KOPT-K1 (cell line): ENCODE data around the gene PDGFA.
"Not testable (repeated sequence)": the region's sequence is repeated elsewhere in the genome, so short reads cannot be mapped to it uniquely, and the experiment has no call there.

Experiments
- H3K27ac ChIP-seq: fragments of 200-600 bp; sonication (generic); 2 replicates; pipeline ENCODE4 v1.5.1; 2016; ENCODE audit warnings: antibody characterized with exemption, mild to moderate bottlenecking, low read depth, low read length; ENCODE audit not compliant: poor library complexity, severe bottlenecking
- H3K36me3 ChIP-seq: fragments of 200-600 bp; sonication (generic); 2 replicates; pipeline ENCODE4 v1.5.1; 2017; ENCODE audit warnings: antibody characterized with exemption, mild to moderate bottlenecking, low read length, moderate library complexity; ENCODE audit not compliant: insufficient read depth
- H3K9me3 ChIP-seq: fragments of 200-600 bp; sonication (generic); 2 replicates; pipeline ENCODE4 v1.5.1; 2017; ENCODE audit warnings: antibody characterized with exemption, low read length, mild to moderate bottlenecking; ENCODE audit not compliant: insufficient read depth, poor library complexity, severe bottlenecking

The PDGFA gene

DNA sequence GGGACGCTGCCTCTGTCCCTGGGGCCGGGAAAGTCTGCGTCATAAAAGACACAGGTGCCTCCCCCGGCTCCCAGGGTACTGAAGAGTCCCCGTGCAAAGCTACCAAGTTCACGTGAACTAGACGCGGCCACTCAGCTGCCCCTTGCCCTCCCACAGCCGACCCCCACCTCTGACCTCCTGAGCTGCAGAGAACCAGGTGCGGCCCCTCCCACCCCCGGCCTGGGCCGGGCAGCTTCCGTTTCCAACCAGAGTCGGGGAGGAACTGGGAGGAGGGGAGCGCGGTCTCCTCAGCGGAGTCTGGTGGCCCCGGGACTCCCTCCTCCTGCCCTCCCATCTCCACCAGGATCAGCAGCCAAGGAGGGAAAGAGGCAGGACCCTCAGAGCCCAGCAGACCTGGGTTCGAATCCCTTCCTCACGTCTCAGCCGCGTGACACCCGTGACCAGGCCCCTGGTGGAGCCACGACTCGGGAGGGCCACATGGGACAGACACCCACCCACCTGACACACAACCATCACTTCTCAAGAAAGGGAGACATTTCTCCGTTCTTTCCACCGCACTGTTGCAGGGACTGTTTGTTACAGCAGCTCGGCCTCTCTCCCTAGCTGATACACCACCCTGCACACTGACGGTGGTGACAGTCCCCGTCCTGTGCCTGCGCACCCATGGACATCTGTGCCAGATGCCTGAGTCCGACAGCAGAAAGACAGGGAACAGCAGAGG, 37.4 kb upstream of the PDGFA start:
- Histone ChIP-seq H3K36me3 (peaks cover 4% of the 10 kb centered on the region; the same call in 1 of the 2 replicates), H3K27ac (no peak overlapping the region), H3K9me3 (no peaks in the 10 kb centered on the region)

DNA sequence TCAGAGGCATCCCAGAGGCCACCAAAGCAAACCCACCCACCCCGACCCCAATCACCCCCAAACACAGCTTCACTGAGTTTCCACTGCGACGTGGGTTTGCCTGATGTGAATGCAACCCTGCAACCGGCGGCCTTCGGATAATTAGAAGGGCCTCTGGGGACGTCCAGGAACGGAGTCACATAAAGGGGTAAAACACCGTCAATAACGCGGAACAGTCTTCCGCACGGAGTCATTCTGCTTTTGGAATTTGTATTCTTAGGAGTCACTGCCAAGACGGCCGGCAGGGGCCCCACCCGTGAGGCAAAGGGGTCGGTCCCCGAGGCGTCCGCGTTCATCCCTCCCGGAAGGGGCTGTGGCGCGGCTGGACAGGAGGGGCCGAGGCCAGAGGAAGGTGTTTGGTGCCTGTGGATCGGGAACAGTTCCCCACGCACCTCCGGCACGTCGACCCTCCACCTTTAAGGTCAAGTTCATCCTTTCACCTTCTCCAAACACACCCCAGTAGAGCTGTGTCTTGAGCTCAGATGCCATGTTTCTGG, 36.7 kb upstream of the PDGFA start:
- Histone ChIP-seq H3K27ac (no peak overlapping the region), H3K9me3 (no peaks in the 10 kb centered on the region), H3K36me3 (peaks cover 3% of the 10 kb centered on the region; the same call in 1 of the 2 replicates)

DNA sequence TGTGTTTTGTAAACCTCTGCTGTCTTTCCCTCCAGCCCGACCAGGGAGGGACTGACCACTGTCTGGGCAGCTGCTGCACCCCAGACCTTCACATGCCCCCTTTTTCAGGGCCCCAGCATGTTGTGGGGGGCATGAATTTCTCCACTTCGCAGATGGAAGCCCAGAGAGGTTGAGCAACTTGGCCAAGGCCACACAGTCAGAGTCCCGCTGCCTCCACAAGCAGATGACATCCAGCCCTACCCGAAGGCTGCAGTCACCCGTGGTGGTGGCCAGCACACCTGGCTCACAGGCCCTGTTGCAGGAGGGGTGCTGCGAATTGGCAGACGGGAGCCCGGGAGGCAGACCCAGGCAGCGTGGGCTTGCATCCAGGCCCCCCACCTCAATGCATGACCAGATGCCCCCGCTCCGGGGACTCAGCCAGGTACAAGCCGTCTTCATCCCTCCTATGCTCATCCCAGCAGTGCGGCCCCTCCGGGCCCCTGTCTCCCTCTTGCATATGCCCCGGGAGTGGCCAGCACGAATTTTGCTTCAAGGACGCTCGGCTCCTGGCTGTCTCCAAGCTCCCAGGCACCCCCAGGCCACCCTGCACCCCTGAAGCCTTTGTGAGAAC, 36.0 kb upstream of the PDGFA start:
- Histone ChIP-seq H3K27ac (no peak overlapping the region), H3K9me3 (no peaks in the 10 kb centered on the region)

DNA sequence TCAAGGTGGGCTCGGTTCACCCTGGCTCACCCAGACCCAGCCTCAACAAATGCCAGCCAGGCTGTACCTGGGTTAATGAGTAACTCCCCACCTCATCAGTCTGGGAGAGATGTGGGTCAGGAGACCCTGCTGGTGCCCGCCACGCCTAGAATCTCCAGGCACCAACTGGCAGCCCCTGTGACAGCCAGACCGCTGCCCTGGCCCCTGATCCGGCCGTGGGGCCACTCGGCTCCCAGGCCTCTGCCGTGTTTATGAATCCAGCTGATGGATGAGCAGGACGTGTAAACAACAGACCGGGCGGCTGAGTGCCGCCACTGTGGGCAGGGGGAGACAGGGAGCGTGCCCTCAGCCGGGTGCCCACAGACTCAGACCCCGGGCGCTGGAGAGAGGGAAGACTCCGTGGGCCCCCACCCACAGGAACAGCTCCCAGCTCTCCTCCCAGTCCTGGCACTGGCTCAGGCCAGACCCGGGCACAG, 34.0 kb upstream of the PDGFA start:
- H3K36me3 ChIP-seq: peaks cover 19% of the 10 kb centered on the region
- H3K27ac ChIP-seq: no peak overlapping the region

More for the DNA sequence above, 36.0 kb upstream of the PDGFA start:
- no peaks in the 10 kb centered on the region; the same call in 1 of the 2 replicates for H3K36me3 ChIP-seq

DNA sequence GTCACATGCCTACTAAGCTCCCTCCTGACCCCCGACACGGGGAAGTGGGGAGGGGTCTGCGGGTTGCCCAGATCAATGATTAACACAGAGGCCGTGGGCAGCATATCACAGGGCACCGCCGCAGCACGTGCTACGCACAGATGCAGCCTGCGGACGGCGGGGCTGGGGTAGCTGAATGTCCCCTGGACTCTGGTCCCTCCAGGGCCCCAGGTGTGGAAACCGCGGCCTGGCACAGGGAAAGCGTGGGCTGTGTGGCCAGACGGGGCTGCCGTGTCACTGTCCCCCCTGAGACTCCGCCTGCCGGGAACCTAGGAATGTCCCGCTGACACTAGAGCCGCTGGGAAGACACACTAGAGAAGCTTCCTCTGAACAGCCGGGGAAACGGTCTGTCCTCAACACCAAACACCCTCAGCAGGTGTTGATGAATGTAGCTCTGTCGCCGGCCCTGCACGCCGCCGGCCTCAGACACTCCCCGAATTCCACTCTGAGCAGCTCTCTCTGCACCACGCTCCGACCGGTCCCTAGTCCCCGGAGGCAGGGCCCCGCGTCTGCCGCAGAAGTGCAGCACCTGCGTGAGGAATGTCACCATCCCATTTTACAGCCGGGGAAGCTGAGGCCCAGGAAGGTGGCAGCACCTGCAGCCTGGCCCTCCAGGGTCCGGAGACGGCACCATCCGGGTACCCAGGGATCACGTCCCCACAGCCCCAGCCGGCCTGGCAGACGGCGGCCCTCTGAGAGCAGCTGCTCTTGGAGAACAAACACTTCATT, 33.4 kb upstream of the PDGFA start:
- Histone ChIP-seq H3K9me3 (no peaks in the 10 kb centered on the region), H3K36me3 (peaks cover 22% of the 10 kb centered on the region), H3K27ac (no peak overlapping the region)

More for the DNA sequence above, 34.0 kb upstream of the PDGFA start:
- H3K9me3 ChIP-seq: no peaks in the 10 kb centered on the region

DNA sequence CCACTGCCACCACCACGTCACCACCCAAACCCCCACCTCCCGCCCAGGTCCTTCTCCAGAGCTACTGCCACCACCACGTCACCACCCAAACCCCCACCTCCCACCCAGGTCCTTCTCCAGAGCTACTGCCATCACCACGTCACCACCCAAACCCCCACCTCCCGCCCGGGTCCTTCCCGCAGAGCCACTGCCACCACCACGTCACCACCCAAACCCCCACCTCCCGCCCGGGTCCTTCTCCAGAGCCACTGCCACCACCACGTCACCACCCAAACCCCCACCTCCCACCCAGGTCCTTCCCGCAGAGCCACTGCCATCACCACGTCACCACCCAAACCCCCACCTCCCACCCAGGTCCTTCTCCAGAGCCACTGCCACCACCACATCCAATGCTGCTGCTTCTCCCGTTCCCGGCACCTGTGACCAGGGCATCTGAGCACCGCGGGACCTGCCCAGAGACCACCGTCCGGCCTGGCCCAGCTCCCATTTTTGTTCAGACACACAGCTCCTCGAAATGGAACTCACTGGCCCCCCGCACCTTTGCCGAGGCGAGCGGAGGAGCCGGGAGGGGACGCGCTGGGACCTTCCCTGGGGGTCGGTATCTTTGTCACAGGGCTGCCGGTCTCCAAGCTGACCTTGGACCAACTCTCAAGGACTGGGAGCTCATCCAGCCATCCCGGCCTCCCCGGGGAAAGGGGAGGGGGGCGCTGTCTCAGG, 32.7 kb upstream of the PDGFA start:
- not testable (repeated sequence) for H3K9me3 ChIP-seq, H3K27ac ChIP-seq
- H3K36me3 ChIP-seq: peaks cover 22% of the 10 kb centered on the region

DNA sequence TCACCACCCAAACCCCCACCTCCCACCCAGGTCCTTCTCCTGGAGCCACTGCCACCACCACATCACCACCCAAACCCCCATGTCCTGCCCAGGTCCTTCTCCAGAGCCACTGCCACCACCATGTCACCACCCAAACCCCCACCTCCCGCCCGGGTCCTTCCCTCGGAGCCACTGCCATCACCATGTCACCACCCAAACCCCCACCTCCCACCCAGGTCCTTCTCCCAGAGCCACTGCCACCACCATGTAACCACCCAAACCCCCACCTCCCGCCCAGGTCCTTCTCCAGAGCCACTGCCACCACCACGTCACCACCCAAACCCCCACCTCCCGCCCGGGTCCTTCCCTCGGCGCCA, 31.9 kb upstream of the PDGFA start:
- H3K27ac ChIP-seq: not testable (repeated sequence)
- peaks cover 22% of the 10 kb centered on the region for H3K36me3 ChIP-seq

DNA sequence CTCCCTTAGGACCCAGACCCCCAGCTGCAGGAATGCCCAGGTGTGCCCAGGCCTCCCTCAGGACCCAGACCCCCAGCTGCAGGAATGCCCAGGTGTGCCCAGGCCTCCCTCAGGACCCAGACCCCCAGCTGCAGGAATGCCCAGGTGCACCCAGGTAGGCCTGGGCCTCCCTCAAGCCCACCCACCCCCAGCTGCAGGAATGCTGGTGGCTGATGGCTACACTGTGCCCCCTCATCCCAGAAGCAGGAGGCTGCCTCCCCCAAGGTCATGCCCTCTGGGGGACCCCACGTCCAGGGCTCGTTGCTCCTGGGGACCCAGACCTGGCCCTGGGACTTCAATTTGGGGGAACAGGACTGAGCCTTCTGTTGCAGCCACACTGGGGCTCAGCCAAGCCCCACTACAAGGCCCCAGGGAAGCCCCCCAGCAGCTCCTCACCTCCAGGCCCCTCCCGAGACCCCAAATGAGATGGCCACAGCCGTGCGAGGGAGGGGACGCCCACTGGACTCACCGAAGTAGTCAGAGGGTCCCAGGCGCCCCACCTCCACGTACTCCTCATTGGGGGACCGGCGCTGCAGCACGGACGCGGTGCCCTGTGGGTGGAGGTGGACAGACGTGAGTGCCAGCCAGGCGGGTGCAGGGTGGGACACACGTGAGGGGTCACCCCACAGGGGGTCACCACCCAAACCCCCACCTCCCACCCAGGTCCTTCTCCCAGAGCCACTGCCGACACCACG, 31.4 kb upstream of the PDGFA start:
- Histone ChIP-seq H3K27ac (no peak overlapping the region), H3K9me3 (no peaks in the 10 kb centered on the region), H3K36me3 (peaks cover 22% of the 10 kb centered on the region)

More for the DNA sequence above, 31.9 kb upstream of the PDGFA start:
- not testable (repeated sequence) for H3K9me3 ChIP-seq

DNA sequence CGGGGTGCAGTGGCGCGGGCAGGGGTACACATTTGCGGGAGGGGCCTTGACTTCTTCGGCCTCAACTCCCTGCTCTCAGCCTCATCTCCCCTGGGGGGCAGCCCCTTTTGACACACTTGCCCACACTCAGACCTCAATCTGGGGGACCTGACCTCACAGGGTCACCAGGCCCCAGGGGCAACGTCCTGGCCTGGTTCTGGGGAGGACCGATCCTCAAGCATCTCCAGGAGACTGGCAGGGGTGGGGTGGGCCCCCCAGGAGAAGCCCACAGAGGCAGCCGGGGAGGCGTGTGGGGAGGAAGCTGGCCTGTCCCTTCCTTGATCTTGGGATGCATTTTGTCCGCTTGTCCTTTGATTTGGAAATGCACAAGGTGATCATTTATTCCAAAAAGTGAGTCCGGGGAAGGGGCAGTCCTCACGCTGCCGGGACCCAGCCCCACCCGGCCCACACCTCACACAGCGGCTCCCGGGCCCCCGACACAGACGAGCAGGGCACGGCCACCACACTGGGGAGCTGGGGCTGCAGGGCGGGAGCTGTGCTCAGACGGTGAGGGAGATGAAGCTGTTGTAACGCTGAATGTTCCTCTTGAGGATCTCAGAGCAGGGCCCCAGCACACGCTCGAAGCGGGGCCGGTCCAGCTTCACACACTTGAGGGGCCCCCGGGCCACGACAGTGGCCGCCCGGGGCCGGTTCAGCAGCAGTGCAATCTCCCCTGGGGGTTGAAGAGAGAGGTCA, 30.4 kb upstream of the PDGFA start:
- Histone ChIP-seq H3K27ac (no peak overlapping the region), H3K36me3 (peaks cover 22% of the 10 kb centered on the region), H3K9me3 (peaks cover 6% of the 10 kb centered on the region)

DNA sequence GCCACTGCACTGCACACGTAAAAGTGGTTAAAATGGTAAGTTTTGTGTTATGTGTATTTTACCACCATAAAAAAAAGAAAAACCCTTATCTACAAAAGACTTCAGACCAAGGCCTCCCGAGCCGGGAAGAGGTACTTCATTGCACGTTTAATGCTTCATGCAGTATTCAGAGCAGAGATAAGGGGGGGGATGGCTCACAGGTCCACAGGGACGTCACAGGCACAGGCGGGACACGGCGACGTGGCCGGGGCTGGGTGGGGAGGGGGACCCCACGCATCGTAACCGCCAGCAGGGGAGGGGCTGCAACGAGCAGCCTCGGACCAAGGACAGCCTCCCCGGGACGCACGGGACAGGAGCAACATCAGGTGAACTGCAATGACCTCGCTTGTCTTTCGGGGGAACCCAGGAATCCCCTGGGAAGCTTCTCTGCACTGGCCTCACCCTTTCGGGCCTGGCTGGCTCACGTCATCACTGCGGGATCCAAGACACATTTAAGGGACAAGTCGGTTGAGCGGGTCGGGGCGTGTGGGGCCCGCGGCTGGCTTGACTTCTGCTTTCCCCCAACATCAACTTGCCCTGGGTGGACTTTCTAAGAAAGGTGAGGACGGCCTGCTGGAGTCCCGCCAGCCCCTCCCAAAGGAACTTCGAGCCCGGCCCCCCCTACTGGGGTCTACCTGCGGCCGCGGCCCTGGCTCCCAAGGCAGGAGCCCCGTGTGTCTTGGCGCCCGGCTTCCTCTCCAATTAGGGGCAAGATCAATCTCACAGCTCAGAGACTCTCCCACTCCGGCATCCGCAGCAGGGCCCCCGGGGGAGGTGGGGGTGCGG, 29.6 kb upstream of the PDGFA start:
- Histone ChIP-seq H3K27ac (no peak overlapping the region), H3K9me3 (peaks cover 6% of the 10 kb centered on the region), H3K36me3 (peaks cover 22% of the 10 kb centered on the region)

DNA sequence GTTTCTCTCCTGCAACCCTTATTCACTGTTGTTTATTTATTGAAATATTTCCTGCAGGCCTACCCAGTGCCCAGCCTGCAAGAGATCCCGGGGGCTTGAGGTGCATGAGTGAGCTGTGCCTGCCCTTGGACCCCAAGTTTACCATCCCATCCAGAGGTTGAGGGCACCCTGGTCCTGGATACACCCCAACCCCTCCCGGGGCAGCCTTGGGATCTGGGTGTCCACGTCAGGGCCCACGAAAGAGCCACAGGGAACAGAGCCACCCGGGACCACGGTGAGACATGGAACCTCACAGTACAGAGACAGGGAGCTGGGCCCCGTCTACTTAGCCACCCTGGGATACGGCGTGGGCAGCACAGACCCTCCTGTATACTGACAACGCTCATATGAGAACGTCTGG, 28.8 kb upstream of the PDGFA start:
- Histone ChIP-seq H3K9me3 (peaks cover 6% of the 10 kb centered on the region), H3K27ac (no peak overlapping the region), H3K36me3 (peaks cover 22% of the 10 kb centered on the region)

DNA sequence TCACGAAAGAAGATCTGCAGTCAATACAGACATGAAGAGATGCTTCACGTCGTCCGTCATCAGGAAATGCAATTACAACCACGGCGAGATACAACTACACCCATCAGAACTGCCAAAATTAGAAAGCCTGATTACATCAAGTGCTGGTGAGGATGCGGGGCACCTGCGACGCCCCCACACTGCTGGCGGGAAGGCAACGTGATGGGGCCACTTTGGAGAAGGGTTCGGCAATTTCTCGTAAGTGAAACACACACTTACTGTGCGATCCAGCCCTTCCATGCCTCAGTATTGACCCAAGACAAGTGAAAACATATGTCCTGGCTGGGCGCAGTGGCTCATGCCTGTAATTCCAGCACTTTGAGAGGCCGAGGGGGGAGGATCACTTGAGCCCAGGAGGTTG, 25.8 kb upstream of the PDGFA start:
- H3K9me3 ChIP-seq: peaks cover 6% of the 10 kb centered on the region
- no peak overlapping the region for H3K27ac ChIP-seq
- peaks cover 21% of the 10 kb centered on the region for H3K36me3 ChIP-seq
